ENCODE measurements around the gene HDAC9.

GRCh38 chr7:18654709-18655108, 159.2 kb downstream of the HDAC9 start:
- no peak for TF ChIP-seq NRF1 (IDR thresholded peaks at IDR 0.05; ENCODE audit: low read depth, low read length)
- no peak for TF ChIP-seq USF2 (IDR thresholded peaks at IDR 0.05; ENCODE audit: borderline replicate concordance, low read depth, low read length)
- no peak for TF ChIP-seq CTCF (IDR thresholded peaks at IDR 0.05)
- no peak for TF ChIP-seq POLR2AphosphoS5 (IDR thresholded peaks at IDR 0.05; ENCODE audit: low read depth, low read length)
- no peak for TF ChIP-seq YY1 (IDR thresholded peaks at IDR 0.05; ENCODE audit: low read depth)
- no peak for TF ChIP-seq SMC3 (IDR thresholded peaks at IDR 0.05; ENCODE audit: low read depth, low read length)

Measured in SK-N-SH (cell line).